ENCODE measurements around the gene PAAF1.
"Not testable (repeated sequence)": the region's sequence is repeated elsewhere in the genome, so short reads cannot be mapped to it uniquely, and the experiment has no call there.

Gene PAAF1

DNA sequence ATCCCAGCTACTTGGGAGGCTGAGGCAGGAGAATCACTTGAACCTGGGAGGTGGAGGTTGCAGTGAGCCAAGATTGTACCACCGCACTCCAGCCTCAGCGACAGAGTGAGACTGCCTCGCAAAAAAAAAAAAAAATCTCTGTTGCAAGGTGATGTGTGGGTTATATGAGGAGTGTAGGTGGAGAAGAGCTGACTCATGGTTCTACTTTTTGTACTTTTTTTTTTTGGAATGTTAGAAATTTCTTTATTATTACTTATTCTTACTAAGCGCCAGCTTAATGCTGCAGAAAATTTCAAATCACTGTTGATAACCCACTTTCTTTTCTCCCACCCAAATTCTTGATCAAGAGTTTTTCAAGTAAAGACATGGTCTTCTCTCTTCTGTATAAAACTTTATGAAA is 44.4 kb downstream of the PAAF1 start:
- intact Hi-C loops (cut with DNase I; ENCODE audit: low total_unique reads) = no loop called here
- no peaks in the 10 kb centered on the region for H3K27me3 ChIP-seq
- TF ChIP-seq, protein P1, sequence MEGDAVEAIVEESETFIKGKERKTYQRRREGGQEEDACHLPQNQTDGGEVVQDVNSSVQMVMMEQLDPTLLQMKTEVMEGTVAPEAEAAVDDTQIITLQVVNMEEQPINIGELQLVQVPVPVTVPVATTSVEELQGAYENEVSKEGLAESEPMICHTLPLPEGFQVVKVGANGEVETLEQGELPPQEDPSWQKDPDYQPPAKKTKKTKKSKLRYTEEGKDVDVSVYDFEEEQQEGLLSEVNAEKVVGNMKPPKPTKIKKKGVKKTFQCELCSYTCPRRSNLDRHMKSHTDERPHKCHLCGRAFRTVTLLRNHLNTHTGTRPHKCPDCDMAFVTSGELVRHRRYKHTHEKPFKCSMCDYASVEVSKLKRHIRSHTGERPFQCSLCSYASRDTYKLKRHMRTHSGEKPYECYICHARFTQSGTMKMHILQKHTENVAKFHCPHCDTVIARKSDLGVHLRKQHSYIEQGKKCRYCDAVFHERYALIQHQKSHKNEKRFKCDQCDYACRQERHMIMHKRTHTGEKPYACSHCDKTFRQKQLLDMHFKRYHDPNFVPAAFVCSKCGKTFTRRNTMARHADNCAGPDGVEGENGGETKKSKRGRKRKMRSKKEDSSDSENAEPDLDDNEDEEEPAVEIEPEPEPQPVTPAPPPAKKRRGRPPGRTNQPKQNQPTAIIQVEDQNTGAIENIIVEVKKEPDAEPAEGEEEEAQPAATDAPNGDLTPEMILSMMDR (IDR thresholded peaks at IDR 0.05) = no peak
- no peak overlapping the region for H3K4me3 ChIP-seq
- H3K9me3 ChIP-seq = no peaks in the 10 kb centered on the region
- DNase-seq = no peak
- H3K4me1 ChIP-seq = no peaks in the 10 kb centered on the region
- no peak overlapping the region for H3K27ac ChIP-seq
- H3K36me3 ChIP-seq = peaks cover 61 to 92% (median 71%) of the 10 kb centered on the region in 3 donors

DNA sequence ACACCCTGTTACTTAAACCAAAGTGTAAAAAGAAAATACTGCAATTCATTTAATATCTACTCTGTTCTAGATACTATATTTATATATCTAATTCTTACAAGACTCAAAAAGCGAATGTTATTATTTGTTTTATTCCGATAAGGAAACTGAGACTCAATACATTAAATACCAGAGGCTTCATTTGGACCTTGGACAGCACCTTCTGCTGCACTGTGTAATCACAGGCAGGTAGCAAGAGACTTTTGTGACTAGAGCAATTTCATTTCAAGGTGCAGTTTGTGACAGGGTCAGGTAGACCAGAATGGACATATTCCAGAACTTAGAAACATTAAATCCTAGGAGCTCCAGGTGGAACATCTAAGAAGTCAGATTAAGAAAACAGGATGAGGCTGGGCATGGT is 52.6 kb downstream of the PAAF1 start:
- Histone ChIP-seq H3K27ac (no peak overlapping the region), H3K27me3 (no peaks in the 10 kb centered on the region), H3K4me1 (no peaks in the 10 kb centered on the region), H3K36me3 (peaks cover 38 to 78% (median 60%) of the 10 kb centered on the region in 3 donors), H3K4me3 (no peak overlapping the region), H3K9me3 (no peaks in the 10 kb centered on the region)
- TF ChIP-seq, protein P1 (IDR thresholded peaks at IDR 0.05) = no peak
- no peak for DNase-seq
- intact Hi-C loops (cut with DNase I; ENCODE audit: low total_unique reads) = no loop called here

DNA sequence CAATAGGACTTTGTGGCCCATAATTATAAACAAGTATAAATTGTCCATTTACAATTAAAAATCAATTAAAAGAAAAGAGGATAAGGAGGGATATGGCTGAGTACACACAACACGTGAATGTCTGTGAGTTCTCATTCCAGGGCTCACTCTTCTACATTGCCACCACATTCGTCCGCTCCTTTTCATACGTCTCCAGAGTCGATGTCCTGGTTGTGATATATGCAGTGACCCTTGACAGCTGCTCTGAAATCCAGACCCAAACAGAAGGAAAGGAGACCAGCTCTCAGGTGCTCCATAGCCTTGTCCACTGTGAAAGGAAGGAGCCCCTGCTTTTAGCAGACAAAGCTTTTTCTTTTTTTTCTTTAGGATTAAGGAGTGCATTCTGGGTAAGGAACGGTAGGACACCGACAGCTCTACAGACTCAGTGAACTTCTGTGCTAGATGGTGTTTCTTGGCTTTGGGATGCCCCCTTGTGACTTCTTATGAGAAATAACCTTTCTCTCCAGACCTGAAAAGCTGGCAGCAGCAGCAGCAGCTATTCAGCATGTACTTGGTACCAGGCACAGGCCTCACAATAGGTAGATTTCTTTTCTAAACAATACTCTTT is 54.3 kb downstream of the PAAF1 start:
- H3K27ac ChIP-seq = no peak overlapping the region
- TF ChIP-seq, protein P1 (IDR thresholded peaks at IDR 0.05) = no peak
- peaks cover 29 to 62% (median 49%) of the 10 kb centered on the region in 3 donors for H3K36me3 ChIP-seq
- intact Hi-C loops (cut with DNase I; ENCODE audit: low total_unique reads) = no loop called here
- H3K4me3 ChIP-seq = no peak overlapping the region
- no peak for DNase-seq
- H3K9me3 ChIP-seq = no peaks in the 10 kb centered on the region
- H3K4me1 ChIP-seq = no peaks in the 10 kb centered on the region
- H3K27me3 ChIP-seq = no peaks in the 10 kb centered on the region

DNA sequence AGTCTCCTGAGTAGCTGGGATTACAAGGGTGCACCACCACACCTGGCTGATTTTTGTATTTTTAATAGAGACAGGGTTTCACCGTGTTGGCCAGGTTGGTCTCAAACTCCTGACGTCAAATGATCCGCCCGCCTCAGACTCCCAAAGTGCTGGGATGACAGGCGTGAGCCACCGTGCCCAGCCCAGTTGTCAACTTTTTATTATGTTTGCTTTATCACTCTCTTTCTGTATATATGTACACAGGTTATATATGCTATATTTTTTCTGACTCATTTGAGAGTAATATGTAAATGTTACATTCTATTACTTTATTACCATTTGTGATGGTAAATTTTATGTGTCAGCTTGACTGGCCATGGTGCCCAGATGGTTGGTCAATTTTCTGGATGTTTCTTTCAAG is 55.2 kb downstream of the PAAF1 start:
- Histone ChIP-seq H3K27me3 (no peaks in the 10 kb centered on the region), H3K27ac (no peak overlapping the region), H3K4me1 (no peaks in the 10 kb centered on the region), H3K36me3 (peaks cover 26 to 54% (median 41%) of the 10 kb centered on the region in 3 donors), H3K9me3 (no peaks in the 10 kb centered on the region), H3K4me3 (no peak overlapping the region)
- no peak for DNase-seq
- TF ChIP-seq, protein P1 (IDR thresholded peaks at IDR 0.05) = no peak
- intact Hi-C loops (cut with DNase I; ENCODE audit: low total_unique reads) = no loop called here

DNA sequence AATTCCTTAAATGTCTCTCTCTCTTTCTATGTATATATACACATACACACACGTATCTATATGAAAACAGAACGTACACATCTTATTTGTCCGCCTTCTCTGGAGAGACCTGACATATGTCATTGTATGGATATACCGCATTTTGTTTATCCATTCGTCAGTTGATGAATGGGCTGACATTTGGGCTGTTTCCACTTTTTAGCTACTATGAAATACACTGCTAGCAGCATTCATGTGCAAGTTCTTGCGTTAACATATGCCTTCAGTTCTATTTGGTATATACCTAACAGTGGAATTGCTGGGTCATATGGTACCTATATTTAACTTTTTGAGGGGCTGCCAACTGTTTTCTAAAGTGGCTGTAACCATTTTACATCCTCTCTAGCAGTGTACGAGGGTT is 56.0 kb downstream of the PAAF1 start:
- Histone ChIP-seq H3K9me3 (no peaks in the 10 kb centered on the region), H3K4me1 (no peaks in the 10 kb centered on the region), H3K36me3 (peaks cover 18 to 46% (median 32%) of the 10 kb centered on the region in 3 donors), H3K27ac (no peak overlapping the region), H3K4me3 (no peak overlapping the region), H3K27me3 (no peaks in the 10 kb centered on the region)
- intact Hi-C loops (cut with DNase I; ENCODE audit: low total_unique reads) = no loop called here
- no peak for DNase-seq
- TF ChIP-seq, protein P1 (IDR thresholded peaks at IDR 0.05) = no peak

DNA sequence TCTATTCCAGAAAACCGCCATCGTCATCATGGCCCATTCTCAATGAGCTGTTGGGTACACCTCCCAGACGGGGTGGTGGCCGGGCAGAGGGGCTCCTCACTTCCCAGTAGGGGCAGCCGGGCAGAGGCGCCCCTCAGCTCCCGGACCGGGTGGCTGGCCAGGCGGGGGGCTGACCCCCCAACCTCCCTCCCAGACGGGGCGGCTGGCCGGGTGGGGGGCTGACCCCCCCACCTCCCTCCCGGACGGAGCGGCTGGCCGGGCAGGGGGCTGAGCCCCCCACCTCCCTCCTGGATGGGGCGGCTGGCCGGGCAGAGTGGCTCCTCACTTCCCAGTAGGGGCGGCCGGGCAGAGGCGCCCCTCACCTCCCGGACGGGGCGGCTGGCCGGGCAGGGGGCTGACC is 59.2 kb downstream of the PAAF1 start:
- H3K27me3 ChIP-seq; H3K9me3 ChIP-seq; H3K4me1 ChIP-seq; H3K27ac ChIP-seq; intact Hi-C loops (cut with DNase I; ENCODE audit: low total_unique reads); DNase-seq; H3K4me3 ChIP-seq: not testable (repeated sequence)
- H3K36me3 ChIP-seq = peaks cover 0 to 19% (median 10%) of the 10 kb centered on the region in 3 donors

Measured in tibial artery (tissue), 4 donors.